ENCODE measurements around the gene GAS7.

Gene GAS7

GRCh38 chr17:10127819-10128425 lies 70.5 kb downstream of the GAS7 start:
- no peak for FAIRE-seq

- no peak for FAIRE-seq
These were observed 71.5 kb downstream of the GAS7 start for GRCh38 chr17:10126616-10127501.

DNA sequence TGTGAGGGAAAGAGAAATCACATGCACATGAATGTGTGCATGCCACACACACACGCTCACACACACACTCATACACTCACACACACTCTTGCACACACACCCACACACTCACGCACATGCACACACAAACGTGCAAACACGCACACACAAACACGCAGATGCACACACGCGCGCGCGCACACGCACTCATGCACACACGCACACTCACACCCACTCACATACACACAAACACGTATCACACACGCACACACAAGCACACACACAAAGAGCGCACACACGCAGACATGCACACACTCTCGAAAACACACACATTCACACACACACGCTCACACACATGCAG lies 72.2 kb downstream of the GAS7 start:
- FAIRE-seq: no peak

- FAIRE-seq: no peak
These were observed 72.7 kb downstream of the GAS7 start for GRCh38 chr17:10125531-10126275.

DNA sequence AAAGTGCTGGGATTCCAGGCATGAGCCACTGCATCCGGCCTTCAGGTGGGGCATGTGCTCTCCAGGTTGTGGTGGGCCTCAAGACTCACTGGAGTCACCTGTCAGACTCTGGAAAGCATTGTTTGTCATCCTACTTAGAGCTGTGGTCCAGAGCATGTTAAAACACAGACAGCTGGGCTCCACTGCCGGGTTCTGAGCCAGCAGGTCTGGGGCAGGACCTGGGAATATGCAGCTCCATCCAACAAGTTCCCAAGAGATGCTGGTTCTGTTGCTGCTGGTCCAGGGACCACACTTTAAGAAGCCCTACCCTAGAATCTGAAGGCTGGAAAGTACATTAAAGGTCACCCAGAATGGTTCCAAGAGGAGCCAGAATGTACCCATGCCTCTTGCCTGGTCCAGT lies 75.3 kb downstream of the GAS7 start:
- FAIRE-seq: no peak

GRCh38 chr17:10121971-10122707 lies 76.3 kb downstream of the GAS7 start:
- no peak for FAIRE-seq

- FAIRE-seq: no peak
These were observed 77.7 kb downstream of the GAS7 start for GRCh38 chr17:10120749-10121148.

GRCh38 chr17:10120109-10120485 lies 78.3 kb downstream of the GAS7 start:
- FAIRE-seq: no peak

GRCh38 chr17:10119203-10120108 lies 79.0 kb downstream of the GAS7 start:
- no peak for FAIRE-seq

DNA sequence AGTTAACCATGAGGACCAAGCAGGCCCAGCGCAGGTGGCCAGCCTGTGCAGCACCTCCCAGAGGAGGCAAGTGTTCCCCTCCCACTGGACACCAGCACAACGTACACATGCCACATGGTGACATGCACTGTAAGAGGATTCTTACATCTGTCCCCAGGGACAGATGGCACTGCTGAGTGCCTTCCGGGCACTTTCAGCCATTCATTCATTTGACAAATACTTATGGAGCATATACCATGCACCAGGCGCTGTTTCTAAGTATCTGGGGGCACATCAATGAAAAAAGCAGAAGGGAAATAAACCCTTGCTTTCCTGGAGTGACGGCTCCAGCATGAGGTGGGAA lies 79.6 kb downstream of the GAS7 start:
- no peak for FAIRE-seq

DNA sequence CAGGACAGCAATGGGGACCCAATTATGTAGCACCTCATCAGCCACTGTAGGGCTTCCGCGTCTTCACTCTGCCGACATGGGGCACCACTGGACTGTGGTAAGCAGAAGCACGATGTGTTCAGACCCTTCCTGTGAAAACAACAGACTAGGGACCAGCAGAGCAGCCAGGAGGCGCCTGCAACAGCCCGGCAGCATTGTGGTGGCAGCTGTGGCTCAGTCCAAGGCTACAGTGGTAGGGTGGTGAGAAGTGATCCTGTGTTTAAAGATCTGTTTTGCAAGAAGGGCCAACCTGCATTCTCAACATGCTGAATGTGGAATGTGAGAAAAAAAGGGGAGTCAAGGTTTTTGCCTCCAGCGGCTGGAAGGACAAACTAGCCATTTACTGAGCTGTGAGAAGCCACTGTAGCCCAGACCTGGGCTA lies 80.8 kb downstream of the GAS7 start:
- no peak for FAIRE-seq

GRCh38 chr17:10116753-10117420 lies 81.5 kb downstream of the GAS7 start:
- no peak for FAIRE-seq

GRCh38 chr17:10116267-10116666 lies 82.1 kb downstream of the GAS7 start:
- no peak for FAIRE-seq

GRCh38 chr17:10115536-10115932 lies 82.9 kb downstream of the GAS7 start:
- no peak for FAIRE-seq

- FAIRE-seq: no peak
These were observed 83.4 kb downstream of the GAS7 start for GRCh38 chr17:10114931-10115535.

GRCh38 chr17:10112962-10113361 lies 85.4 kb downstream of the GAS7 start:
- FAIRE-seq: no peak

DNA sequence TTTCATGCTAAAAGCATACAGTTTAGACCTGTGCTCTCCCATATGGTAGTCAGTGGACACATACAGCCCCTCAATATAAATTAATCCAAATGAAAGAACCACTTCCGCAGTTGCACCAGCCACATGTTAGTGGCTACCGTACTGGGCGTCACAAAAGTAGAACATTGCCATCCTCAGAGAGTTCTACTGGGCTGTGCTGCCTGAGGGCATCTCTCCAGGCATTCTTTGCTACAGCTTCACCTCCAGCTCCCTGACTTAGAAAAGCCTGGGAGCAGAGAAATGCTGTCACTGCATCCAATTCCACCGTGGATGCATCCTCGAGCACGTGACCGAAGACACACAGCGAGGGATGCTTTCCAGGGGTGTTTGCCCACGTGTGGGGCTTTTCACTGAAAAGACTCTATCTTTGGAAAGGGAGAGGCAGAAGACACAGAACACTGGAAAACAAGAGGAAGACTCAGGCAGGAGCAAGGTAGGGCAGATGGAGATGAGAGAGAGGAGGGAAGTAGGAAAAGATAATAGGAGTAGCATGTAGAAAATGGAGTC lies 86.4 kb downstream of the GAS7 start:
- no peak for FAIRE-seq

GRCh38 chr17:10109146-10109545 lies 89.3 kb downstream of the GAS7 start:
- FAIRE-seq: no peak

- FAIRE-seq: no peak
These were observed 90.9 kb downstream of the GAS7 start for GRCh38 chr17:10107316-10108165.

- FAIRE-seq: no peak
These were observed 92.3 kb downstream of the GAS7 start for GRCh38 chr17:10106067-10106466.
